CD4-positive, alpha-beta T cell treated with Interleukin-6 at 100 ng/mL for 8 hours (primary cell): ENCODE results near the gene AKAP7.

Experiments
- DNase-seq: peaks from one replicate; pipeline ENCODE4 v3.0.0-alpha.2; 2020; ENCODE audit warnings: mixed read lengths, low spot score

AKAP7 gene

DNA sequence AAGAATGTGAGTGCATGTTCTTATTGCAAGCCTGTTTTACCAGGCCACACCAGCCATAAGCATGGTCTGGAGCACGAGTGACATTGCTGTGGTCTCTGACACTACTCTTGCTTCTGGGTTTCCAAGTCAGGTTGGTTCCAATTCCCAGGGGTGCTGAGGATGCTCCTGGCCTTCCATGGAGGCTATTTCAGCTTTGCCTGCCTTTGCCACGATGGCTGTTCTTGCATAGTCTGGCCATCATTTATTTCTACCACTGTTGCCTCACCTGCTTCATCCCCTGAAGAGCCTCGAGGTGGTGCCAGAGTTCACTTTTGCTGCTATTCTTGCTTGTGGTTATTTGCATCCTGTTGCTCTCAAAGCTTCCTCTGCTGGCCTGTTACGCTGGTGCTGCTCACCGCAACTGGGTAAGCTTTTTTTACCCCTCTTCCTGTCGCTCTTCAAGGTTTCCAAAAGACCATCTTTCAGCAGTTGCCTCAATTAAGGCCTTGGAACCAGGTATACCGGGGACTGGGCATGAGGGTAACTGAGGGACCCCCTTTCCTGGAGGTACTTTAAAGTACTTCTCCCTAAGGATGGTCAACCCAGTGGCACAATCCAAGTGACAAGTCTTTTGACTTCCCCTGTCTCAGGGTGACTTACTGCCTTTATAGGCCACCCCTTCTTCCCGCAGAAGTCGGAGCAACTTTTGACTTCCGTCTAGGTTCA lies 64.5 kb downstream of the AKAP7 start:
- DNase-seq: peak; percentile 87

DNA sequence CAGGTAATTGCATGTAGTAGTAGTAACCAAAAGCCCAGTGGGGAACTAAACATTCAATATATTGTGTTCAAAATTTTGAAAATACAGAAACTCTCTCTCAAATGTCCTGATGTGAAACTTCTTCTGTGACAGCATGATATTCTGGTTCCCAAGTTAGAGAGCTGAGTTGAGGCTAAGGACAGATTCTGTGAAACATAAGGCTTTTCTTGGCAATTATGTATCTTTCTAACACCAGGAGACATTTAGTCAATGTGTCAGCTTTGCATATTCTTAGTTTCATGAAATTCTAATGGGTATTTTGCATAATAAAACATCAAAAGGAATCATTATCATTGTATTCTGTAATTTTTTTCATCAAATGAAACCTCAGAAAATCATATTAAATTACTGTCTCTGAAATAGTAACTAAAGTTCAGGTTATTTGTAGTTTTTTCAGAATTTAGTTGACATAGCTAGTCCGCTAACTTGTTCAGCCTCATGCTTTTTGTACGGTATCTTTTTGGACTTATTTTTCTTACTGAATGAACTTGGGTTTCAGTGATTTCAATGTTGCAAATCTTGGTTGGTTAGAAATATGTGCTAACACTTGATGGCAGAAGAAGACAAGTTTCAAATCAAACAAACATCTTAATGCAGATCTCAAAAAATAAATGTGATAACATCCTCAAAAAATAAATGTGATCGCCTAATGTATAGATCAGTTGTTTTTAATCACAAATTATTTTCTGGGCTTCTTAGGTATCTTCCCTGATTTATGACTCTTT lies 70.4 kb downstream of the AKAP7 start:
- no peak for DNase-seq

DNA sequence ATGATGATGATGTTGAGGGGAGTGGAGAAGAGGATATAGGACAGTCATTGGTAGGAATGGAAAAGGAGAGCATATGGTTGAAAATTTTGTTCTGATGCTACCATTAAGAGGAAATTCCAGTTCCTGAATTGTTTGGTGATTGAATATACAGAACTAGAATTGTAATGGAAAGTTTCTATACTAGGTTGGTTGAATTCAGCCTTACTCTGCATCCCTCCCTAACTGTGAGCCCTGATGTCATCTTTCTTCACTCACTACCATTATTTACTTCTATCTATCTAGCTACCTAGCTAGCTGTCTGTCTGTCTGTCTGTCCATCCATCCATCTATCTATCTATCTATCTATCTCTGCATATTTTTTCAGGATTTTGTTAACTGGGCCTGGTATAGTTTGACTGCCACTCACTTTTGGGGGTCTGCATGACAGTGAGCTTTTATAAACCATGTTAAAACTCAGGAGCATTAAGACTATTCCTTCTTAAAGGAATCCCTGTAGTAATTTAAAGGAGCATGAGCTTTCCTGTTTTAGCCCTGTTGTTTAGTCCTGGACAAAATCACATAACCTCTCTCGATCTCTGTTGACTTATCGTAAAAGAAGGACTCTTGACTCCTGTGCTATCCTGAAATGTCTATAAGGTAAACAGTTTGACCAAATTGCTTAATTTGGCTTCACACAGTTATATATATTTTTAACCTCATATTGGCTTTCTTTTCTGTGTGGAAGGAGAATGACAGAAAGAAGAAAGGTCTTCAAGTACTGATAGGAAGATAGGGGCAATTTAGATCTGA lies 71.4 kb downstream of the AKAP7 start:
- no peak for DNase-seq

DNA sequence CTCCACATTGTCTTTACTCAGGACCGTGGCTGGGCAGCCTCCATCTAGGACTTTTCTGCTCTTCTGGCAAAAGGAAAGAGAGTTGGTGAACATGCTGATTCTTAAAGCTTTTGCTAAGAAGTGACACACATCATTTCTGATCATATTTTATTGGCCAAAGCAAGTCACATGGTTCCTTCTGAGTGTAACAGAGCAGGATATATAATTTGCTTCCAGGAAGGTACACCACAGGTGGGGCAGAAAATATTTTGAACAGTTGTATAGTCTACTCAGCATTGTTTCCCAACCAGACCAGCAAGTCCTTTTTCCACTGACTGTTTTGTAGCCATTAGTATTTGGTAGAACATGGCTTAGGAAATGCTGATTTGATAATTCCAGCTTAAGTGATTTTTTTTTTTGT lies 73.5 kb downstream of the AKAP7 start:
- DNase-seq: no peak

DNA sequence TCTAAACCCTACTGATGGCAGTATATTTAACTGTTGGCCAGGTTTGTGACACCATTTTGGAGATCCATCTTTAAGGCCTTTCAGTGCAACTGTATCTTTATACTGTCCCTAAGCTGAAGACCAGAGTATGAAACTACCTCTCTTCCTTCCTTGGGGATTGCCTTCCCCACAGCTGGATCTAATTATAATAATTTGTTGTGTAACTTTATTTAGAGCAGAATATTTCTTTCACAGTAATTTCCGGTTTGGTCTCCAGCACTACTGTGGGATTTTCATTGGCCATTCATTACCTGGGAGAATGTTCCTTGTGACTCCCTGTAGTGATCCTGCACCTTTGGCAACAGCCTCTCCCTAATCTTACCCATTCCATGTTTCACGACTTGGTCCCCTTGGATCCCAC lies 75.2 kb downstream of the AKAP7 start:
- no peak for DNase-seq

DNA sequence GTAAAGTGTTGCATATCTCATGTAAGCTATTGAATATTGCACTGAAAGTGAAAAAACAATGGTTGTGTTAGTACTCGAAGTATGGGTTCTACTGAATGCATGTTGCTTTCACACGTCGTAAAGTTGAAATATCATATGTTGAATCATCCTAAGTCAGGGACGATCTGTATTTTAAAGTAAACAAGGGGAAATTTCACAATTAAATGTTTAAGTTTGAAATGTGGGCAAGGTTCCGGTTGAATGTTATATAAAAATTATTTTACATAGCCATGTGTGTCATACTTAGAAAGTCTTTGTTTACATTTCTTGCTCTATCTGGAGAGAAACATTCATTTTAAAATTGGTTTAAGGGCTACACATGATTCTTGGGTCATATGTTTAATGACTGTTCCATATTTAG lies 76.8 kb downstream of the AKAP7 start:
- no peak for DNase-seq

DNA sequence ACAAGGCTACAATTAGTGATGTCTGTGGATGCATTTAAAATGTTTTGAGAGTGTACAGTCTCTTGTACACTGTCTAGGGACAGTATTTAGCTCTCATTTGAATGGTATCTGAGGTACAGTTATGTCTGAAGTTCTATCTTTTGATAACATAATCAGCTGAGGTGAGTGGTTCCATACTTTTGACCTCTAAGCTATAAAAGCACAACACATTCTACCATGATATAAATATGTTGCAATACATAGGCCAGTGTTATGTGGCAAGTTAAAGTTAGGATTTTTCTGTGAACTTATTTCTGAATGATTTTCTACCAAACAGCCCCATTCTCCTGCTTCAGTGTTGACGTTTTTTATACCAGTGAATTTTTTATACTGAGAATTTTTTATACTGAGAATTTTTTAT lies 77.6 kb downstream of the AKAP7 start:
- no peak for DNase-seq

DNA sequence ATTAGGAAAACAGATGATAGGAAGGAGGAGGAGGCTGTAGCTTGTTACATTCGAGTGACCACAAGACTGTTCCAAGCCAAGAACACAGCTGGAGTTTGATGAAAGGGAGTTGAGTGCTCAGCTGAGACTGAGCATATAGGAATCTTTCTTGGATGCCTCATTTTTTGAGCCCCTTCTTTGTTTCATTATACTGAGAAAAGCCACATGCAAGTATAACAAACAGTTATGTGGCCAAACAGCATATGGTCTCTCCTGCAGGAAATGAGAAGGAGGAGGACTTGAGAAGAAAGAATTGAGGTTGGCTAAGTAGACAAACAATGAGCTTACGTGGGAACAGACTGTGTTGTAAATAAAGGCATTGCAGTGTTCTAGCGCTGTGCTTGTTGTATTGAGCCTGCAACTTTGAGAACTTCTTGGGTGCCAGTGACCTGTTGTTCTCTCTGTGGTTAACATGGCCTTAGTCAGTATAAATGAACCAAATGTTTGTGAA lies 78.3 kb downstream of the AKAP7 start:
- DNase-seq: no peak

DNA sequence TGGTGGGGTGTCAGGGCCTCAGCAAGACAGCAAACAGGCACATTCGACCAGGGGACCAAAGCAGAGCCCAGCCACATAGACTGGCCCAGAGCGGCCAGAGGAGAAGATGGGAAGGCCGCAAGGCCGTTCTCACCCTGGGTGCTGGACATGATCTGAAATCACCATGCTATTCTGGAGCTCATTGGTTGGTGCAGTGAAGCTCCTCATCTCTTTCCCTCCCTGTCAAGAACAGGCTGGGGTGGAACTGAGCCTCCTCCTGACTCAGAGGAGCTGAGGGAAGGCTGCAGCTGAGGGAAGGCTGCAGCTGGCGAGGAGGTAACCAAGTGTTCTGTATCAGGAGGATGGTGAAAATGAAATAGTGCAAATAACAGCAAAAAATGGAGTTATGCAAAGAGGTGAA lies 80.0 kb downstream of the AKAP7 start:
- DNase-seq: no peak

DNA sequence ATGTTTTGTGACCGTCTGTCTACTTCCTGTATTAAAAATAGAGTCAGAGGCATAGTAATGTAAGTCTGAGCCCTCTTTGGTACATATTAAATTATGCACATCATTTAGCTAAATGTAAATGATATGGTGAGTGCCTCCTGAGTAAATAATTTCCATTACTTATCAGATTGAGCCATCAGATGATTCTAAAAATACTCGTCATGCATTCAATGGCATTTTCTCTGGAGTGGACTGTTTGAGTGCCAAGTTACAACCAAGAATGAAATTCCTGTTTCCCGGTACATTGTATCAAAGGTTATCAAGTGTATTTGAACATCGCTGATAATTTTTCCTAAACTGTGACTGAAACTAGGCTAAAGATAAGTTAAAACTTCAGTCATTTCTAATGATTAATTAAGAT lies 81.0 kb downstream of the AKAP7 start:
- no peak for DNase-seq

DNA sequence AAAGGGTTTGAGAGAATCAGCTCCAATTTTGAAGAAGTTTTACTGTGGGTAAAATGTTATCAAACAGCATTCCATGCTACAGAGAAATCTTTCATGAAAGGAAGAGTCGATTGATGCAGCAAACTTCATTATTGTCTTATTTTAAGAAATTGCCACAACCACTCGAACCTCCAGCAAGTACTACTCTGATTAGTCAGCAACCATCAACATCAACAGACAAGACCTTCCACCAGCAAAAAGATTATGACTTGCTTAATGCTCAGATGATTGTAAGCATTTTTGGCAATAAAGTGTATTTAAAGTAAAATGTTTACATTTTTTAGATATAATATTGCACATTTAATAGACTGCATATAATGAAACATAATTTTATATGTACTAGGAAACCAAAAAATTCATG lies 87.5 kb downstream of the AKAP7 start:
- no peak for DNase-seq

DNA sequence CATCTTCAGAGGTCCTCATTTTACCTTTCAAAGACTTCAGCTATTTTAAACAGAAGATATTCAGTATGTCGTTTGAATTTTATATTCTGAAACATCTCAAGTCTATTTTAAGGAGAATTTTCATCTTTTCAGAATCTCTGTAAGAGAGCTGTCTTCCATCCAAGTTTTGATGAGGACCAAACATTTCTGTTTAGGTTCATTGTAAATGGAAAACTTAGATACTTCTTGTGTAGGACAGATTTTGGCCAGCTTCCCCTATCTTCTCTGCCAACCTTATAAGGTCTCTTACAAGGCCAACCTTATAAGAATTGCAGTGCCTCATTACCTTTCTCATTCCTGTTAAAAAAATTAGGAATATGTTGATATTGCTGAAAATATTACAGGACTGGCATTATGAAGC lies 88.1 kb downstream of the AKAP7 start:
- no peak for DNase-seq

DNA sequence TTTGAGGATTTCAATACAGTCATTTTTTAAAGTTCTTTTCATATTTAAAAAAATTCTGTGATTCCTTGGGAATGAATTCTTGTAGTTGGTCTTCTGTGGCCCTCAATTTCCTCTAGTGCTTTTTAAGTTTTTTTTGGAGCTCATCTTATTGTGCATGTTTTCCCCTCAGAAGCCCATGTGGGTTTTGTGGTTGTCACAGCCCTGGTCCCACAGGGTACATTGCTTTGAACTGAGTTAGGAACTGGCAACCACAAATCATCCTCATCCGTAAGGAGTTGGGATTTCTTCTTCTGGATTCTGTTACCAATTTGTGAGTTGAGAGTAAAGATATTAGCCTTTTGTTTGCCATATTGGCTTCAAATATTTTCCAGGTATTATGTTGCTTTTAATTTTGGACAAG lies 89.9 kb downstream of the AKAP7 start:
- no peak for DNase-seq

DNA sequence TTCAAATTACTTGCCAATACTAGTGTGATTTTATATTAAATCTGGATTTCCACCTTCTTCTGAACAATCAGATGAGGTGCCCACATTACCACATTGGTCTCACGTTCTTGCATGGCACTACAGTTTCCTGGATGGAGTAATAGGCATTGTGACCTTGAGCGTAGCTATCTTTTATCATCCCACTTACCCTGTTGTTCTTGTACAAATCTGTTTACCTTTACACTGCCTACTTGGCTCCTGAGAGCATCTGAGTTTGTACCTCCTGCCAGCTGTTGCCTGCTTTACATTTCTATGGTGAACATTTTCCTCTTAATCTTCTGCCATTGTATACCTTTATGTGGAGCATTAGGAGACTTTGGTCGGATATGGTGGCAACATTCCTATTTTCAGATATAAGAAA lies 90.7 kb downstream of the AKAP7 start:
- no peak for DNase-seq

DNA sequence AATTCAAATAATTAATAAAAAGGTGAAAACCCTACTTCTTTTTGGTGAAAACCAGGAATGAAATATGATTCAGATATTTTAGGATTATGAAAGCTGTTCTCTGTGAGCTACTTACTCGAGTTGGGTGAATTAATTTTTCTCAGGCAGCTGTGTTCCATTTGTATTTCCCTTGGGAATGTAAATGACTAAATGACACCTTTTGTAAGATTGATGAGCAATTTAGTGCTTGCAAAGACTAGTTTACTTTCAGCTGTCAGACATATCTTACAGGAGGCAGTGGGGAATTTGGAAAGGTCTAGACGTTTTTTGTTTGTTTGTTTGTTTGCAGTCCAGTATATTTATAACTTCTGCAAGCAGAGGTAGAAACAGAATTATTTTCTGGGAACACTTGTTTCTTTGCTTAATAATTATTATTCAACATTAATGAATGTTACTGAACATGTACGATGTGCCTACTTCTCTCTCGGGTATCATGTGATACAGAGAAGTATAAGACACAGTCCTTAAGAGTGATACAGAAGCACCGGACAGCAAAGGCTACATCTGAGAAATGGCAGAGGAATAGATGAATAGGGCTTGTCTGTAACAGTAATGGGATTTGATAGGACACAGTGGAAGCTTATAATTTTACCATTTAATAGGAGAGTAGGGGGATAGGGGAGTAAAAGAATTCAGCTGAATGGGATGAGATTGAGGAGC lies 91.3 kb downstream of the AKAP7 start:
- DNase-seq: no peak

DNA sequence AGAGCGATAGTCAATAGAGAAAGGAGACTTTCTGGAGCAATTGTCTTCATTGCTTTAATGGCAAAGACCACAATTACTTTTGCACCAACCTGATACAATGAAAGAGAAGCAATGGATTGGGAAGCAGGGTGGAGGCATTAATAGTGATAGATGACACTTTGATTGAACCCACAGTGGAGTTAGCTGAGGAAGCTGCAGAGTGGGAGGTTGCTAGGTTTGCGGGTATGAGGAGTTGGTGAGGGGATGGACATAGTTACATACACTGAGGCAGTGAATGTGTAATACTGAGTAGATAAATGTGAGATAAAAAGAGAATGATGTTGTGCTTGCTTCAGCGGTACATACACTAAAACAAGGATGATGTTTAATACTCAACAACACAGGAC lies 91.9 kb downstream of the AKAP7 start:
- DNase-seq: no peak

DNA sequence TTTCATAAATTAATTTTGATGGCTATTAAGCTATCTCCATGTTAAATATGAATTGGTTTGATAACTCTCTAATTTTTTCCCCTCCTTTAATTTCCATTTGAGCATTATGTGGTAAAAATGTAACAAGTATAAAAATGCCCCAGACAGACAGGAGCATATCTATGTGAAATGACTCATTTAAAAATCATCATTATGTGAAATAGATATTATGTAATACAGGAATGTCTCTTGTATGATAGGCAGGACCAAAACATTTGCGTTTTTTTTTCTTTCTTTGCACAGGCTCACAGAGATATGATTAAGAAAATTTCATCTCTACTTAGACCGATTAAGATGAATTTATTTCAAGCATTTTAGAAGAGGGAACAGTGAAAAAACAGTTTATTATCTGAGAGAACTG lies 95.8 kb downstream of the AKAP7 start:
- DNase-seq: no peak

DNA sequence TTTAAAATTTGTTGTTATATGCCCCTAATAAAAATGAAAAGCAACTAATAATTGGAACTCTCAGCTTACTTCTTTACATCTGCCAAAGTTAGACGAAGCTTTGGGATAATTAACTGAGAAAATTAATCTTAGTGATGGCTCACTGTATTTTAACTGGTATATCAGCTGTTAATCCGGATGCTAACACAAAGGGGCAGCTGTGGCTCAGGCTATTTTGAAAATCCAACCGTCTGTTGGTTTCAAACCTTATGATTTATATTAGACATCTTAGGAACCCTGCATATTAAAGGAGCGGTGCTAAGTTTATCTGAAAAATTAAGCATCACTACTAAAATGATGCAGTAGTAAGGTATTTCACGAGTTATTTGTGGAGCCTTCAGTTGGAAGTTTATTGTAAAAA lies 96.6 kb downstream of the AKAP7 start:
- DNase-seq: no peak

DNA sequence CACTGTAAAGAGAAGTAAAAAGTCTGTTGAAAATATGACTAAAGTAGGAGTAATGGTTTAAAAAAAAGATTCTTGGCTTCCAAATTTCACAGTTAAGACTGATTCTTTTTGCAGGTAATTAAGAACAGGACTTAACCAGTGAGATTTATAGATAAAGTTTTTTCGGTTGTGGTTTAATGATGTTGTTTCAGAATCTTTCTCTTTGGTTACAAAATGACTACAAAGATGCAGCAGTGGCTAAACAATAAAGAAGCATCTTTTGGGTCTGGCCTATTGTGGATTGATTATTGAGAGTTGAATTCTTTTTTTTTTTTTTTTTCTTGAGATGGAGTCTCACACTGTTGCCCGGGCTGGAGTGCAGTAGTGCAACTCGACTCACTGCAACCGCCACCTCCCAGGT lies 109.7 kb downstream of the AKAP7 start:
- no peak for DNase-seq

DNA sequence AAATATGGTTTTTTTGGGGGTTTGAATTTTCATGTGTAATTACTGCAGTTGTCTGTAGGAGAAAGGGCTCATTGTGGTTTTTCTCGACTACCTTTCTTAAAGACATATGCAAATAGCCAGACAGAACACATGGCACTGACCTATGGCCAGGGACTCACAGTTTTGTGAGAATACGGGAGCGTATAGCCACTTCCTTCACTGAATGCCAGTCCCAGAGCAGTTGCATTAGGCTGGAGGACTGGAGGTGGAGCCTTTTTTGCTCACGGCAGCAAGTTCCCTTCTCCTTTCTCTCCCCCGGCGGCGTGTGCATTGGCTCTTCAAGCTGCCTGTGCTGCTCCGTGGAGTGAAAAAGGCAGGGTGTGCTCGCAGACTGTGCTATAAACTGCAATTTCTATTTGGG lies 114.9 kb downstream of the AKAP7 start:
- peak; percentile 14 for DNase-seq

DNA sequence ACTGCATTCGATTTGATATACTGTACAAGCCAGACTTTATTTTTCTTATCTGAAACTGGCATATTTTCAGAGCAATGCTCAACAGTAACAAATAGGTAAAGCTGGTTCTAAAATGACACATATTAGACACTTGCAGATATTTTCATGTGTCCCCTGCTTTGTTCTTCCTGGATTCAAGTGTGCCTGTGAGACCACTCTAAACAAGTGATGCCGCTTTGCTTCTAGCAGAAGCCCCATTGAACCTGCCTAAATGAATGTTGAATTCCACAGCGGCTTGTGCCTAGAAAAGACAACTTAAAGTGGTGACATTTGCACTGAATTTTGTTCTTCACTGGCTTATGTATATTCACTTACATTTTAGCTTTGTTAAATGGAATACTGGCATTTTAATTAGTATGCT lies 115.7 kb downstream of the AKAP7 start:
- no peak for DNase-seq

DNA sequence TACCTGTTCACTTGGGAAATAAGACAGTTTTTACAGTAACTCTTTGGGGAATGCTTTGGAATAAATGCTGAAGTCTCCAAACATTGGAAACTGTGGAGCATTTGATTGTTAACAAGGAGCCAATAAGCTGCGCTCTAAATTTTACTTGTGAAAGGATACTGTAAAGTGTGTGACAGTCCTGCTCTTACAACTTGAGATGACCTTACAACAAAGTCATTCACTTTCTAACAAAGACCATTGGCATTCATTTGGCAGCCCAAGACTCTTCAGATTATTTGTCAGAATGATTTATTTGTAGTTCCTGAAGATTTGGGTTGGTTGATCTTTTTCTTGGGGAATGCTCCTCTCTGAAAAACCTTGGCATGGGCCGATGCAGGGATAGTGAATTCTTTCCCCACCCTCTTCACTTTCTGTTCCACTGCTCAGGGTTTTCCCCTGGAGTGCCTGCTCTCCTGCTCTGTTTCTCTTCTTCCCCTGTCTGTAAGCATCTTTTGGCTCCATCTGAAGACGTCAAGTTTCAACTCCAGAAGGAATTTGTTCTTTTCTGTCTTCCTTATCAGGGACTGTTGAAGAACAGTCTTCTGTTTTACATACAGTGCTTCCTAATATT lies 116.4 kb downstream of the AKAP7 start:
- DNase-seq: no peak
